Thyroid gland (tissue), 4 donors: ENCODE results near the gene ZNF350.
"Not testable (repeated sequence)": the region's sequence is repeated elsewhere in the genome, so short reads cannot be mapped to it uniquely, and the experiment has no call there.

Experiments
- CTCF ChIP-seq, 6 experiments: fragments of 200-600 bp in 3 of 6; fragments of 450-650 bp in 3 of 6; sonication (generic) in 3 of 6; IDR thresholded peaks; one replicate each; pipeline ENCODE4 v1.5.1; 2016 to 2019; ENCODE audit warnings: antibody characterized with exemption in 6 of 6, mild to moderate bottlenecking in 2 of 6, inconsistent platforms in 1 of 6, moderate library complexity in 1 of 6
- POLR2A ChIP-seq, 2 donors: fragments of 450-650 bp; IDR thresholded peaks; one replicate each; pipeline ENCODE4 v1.6.1; 2017; ENCODE audit warnings: antibody characterized with exemption in 2 of 2, mild to moderate bottlenecking in 2 of 2, moderate library complexity in 1 of 2

GRCh38 chr19:51975787-51976186 is 10.9 kb downstream of the ZNF350 start:
- TF ChIP-seq CTCF, POLR2A (IDR thresholded peaks at IDR 0.05): not testable (repeated sequence)
